Keratinocyte (primary cell): Measurements from ENCODE around the gene DNAH8. TPM values are rescaled to one million over a fixed set of nuclear protein-coding genes. Genes with fewer than 3 reads are reported as not detected.

ENCODE experiments used
- DNase-seq: peaks from one replicate; pipeline ENCODE4 v3.0.0-alpha.2; 2011; ENCODE audit warnings: low read depth, missing footprints, low spot score
- FAIRE-seq: peaks from 2 replicates; lab custom pipeline; 2011; peaks lifted over from hg19 to GRCh38; lab: Jason Lieb, UNC
- H2AFZ ChIP-seq: 2 replicates; pipeline ENCODE4 v1.6.0; 2012; ENCODE audit warnings: low read length, control low read depth, inconsistent platforms; ENCODE audit not compliant: control insufficient read depth
- H3K27ac ChIP-seq: 2 replicates; pipeline ENCODE4 v1.5.1; 2011; ENCODE audit warnings: low read length; ENCODE audit not compliant: control insufficient read depth, insufficient read depth
- H3K27me3 ChIP-seq: 3 replicates; pipeline ENCODE4 v1.6.0; 2011; ENCODE audit warnings: low read length; ENCODE audit not compliant: control insufficient read depth, insufficient read depth; ENCODE audit errors: extremely low read depth
- H3K36me3 ChIP-seq, 2 experiments: 2 replicates in 1 of 2; 3 replicates in 1 of 2; pipeline ENCODE4 v1.5.1; 2011; ENCODE audit warnings: low read length in 2 of 2, mild to moderate bottlenecking in 1 of 2; ENCODE audit not compliant: control insufficient read depth in 2 of 2, insufficient read depth in 2 of 2; ENCODE audit errors: extremely low read depth in 1 of 2
- H3K4me1 ChIP-seq: 3 replicates; pipeline ENCODE4 v1.5.1; 2011; ENCODE audit warnings: low read length; ENCODE audit not compliant: control insufficient read depth, insufficient read depth; ENCODE audit errors: extremely low read depth
- H3K4me2 ChIP-seq: 3 replicates; pipeline ENCODE4 v1.6.0; 2011; ENCODE audit warnings: low read depth, low read length; ENCODE audit not compliant: control insufficient read depth, insufficient read depth; ENCODE audit errors: extremely low read depth
- H3K4me3 ChIP-seq, 3 experiments: fragments of 200-600 bp in 1 of 3; sonication (generic) in 1 of 3; 2 replicates in 2 of 3; 3 replicates in 1 of 3; pipeline ENCODE4 v1.5.1; 2011 to 2016; ENCODE audit warnings: low read length in 3 of 3, mild to moderate bottlenecking in 3 of 3, control low read depth in 2 of 3, inconsistent platforms in 1 of 3, low read depth in 1 of 3, mixed read lengths in 1 of 3, mixed run types in 1 of 3, moderate library complexity in 1 of 3; ENCODE audit not compliant: control insufficient read depth in 2 of 3, insufficient read depth in 2 of 3; ENCODE audit errors: extremely low read depth in 1 of 3
- H3K79me2 ChIP-seq: 2 replicates; pipeline ENCODE4 v1.6.0; 2012; ENCODE audit warnings: low read length; ENCODE audit not compliant: control insufficient read depth, insufficient read depth
- H3K9ac ChIP-seq: 3 replicates; pipeline ENCODE4 v1.6.0; 2011; ENCODE audit warnings: low read length; ENCODE audit not compliant: control insufficient read depth, insufficient read depth; ENCODE audit errors: extremely low read depth
- H3K9me1 ChIP-seq: 3 replicates; pipeline ENCODE4 v1.6.0; 2011; ENCODE audit warnings: low read length; ENCODE audit not compliant: control insufficient read depth, insufficient read depth; ENCODE audit errors: extremely low read depth
- H3K9me3 ChIP-seq: 2 replicates; pipeline ENCODE4 v1.5.1; 2012; ENCODE audit warnings: low read depth, low read length; ENCODE audit not compliant: control insufficient read depth
- H4K20me1 ChIP-seq: 3 replicates; pipeline ENCODE4 v1.6.0; 2011; ENCODE audit warnings: low read length; ENCODE audit not compliant: control insufficient read depth, insufficient read depth; ENCODE audit errors: extremely low read depth
- CTCF ChIP-seq, 3 experiments: IDR thresholded peaks in 1 of 3; conservative IDR thresholded peaks in 1 of 3; optimal IDR thresholded peaks in 1 of 3; 2 replicates in 2 of 3; 3 replicates in 1 of 3; pipeline versions ENCODE3 to v1.5.1; 2011; ENCODE audit warnings: low read length in 3 of 3, mild to moderate bottlenecking in 3 of 3, moderate library complexity in 2 of 3, control low read depth in 1 of 3, inconsistent platforms in 1 of 3; ENCODE audit not compliant: insufficient read depth in 2 of 3; ENCODE audit errors: extremely low read depth in 1 of 3
- EZH2 ChIP-seq: IDR thresholded peaks from one replicate; pipeline ENCODE4 v1.6.1; 2012; ENCODE audit warnings: inconsistent platforms, mild to moderate bottlenecking, low read length, moderate library complexity
- dilution Hi-C: fragments of 300-500 bp; cut with MboI; formaldehyde crosslinking; loops from one replicate; pipeline ENCODE4 v1.7.0; 2020; ENCODE audit warnings: low sequenced_read_pairs; ENCODE audit not compliant: extremely low pct_ligation_motif_present
- polyA plus RNA-seq, 5 experiments: library from polyadenylated mRNA; depleted of rRNA in 3 of 5; stranded (reverse) in 3 of 5; stranded (forward) in 1 of 5; unstranded in 1 of 5; fragments of >200 nt; gene quantifications; 1 replicate in 1 of 5; 2 replicates in 3 of 5; 3 replicates in 1 of 5; pipeline versions ENCODE4 v1.2.1 to v1.2.3, GENCODE V29; 2011 to 2012; ENCODE audit warnings: missing spikeins in 2 of 5, low read depth in 1 of 5, low replicate concordance in 1 of 5

Gene DNAH8
- polyA plus RNA-seq, 1 donor (not counting 4 experiments of a cell fraction or from before 2014, with no cell fraction given): 0.01 TPM

- H3K79me2 ChIP-seq: peaks cover 59% of the 10 kb centered on the region
- no peak overlapping the region for H3K4me2 ChIP-seq
- no peak overlapping the region for H3K4me3 ChIP-seq
- no peaks in the 10 kb centered on the region for H3K27me3 ChIP-seq
- DNase-seq (no peak), FAIRE-seq (no peak)
- H4K20me1 ChIP-seq: peaks cover 11% of the 10 kb centered on the region
- dilution Hi-C loops: no loop called here
- no peak overlapping the region for H3K9ac ChIP-seq
- no peaks in the 10 kb centered on the region for H3K9me1 ChIP-seq
- no peak overlapping the region for H3K27ac ChIP-seq
- H3K36me3 ChIP-seq: peaks cover 14 to 21% of the 10 kb centered on the region in 2 experiments
- TF ChIP-seq CTCF (optimal IDR thresholded peaks at IDR 0.05 in 1 of 3, IDR thresholded peaks at IDR 0.05 in 1 of 3, conservative IDR thresholded peaks at IDR 0.05 in 1 of 3; ENCODE audit: extremely low read depth in 1 of 3, insufficient read depth in 2 of 3, low read length in 3 of 3): no peak
- no peak for TF ChIP-seq EZH2
- no peaks in the 10 kb centered on the region for H3K4me1 ChIP-seq
- H3K9me3 ChIP-seq: no peaks in the 10 kb centered on the region
- H2AFZ ChIP-seq: no peak overlapping the region
Measured at GRCh38 chr6:38686270-38687042, 28.7 kb upstream of the DNAH8 start.

- dilution Hi-C loops: no loop called here
- Histone ChIP-seq H3K9ac (no peak overlapping the region), H3K9me1 (no peaks in the 10 kb centered on the region), H3K4me3 (no peak overlapping the region), H3K36me3 (peaks cover 9 to 16% of the 10 kb centered on the region in 2 experiments), H2AFZ (no peak overlapping the region), H3K27ac (no peak overlapping the region), H4K20me1 (peaks cover 11% of the 10 kb centered on the region), H3K4me2 (no peak overlapping the region), H3K9me3 (no peaks in the 10 kb centered on the region), H3K79me2 (peaks cover 64% of the 10 kb centered on the region), H3K4me1 (no peaks in the 10 kb centered on the region), H3K27me3 (no peaks in the 10 kb centered on the region)
- DNase-seq: no peak
- no peak for FAIRE-seq
- no peak for TF ChIP-seq CTCF (optimal IDR thresholded peaks at IDR 0.05 in 1 of 3, IDR thresholded peaks at IDR 0.05 in 1 of 3, conservative IDR thresholded peaks at IDR 0.05 in 1 of 3; ENCODE audit: extremely low read depth in 1 of 3, insufficient read depth in 2 of 3, low read length in 3 of 3)
- TF ChIP-seq EZH2: no peak
Measured at GRCh38 chr6:38687043-38687353, 28.1 kb upstream of the DNAH8 start.
